ENCODE measurements around the gene XPR1.

Gene XPR1

DNA sequence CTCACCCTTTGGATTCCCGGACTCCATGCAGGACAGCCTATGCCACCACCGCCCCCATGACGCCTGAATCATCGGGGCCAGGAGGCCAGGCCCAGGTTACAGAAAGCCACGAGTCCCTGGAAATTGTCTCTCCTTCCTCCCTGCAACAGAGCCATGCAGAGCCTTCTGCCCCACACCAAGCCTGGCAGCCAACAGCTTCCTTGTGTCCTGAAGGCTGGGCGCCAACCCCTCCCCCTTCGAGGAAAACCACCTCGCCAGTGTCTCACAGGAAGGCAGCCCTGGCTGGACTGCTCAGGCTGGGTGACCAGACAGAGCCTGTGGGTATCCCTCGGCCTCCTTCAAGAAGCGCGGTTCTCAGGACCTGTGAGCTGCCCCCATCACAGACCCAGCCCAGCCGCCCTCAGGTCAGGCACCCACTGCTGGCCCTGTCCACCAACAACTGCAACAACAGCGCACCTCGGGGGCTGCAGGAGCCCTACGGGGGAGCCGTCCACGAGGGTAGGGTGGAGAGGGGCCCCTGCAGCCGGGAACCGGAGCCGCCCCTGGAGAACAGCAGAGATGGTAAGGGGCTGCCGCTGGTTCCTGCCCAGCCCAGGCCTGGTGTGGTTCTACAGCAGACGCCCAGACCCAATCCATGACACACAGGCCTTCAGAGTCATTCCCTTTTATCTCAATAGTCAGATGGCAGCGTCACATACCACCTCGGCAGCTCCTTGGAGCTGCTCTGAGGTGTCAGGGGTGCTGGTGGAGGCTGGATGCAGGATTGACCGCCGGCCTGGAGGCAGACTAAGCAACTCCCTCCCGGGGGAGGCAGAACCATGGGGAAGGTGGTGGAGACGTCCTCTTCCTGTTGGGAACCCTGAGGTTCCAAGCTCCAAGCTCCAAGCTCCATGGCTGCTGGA lies 304.5 kb downstream of the XPR1 start:
- no peak for FAIRE-seq

DNA sequence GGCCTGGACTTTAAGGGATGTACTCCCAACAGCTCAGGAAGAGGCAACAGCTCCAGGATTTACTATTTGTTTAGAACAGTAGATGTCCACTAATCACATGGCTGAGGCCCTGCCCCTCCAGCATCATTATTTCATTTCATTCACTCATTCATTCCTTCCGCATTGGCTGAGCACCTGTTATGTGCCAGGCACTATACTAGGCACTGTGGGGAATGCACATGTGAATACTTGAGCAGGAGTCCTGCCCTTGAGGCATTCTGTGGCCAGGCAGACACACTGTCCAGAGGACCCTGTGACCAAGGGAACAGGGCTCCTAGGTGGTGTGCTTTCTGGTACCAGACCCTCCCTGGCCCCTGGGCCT lies 305.2 kb downstream of the XPR1 start:
- no peak for FAIRE-seq

DNA sequence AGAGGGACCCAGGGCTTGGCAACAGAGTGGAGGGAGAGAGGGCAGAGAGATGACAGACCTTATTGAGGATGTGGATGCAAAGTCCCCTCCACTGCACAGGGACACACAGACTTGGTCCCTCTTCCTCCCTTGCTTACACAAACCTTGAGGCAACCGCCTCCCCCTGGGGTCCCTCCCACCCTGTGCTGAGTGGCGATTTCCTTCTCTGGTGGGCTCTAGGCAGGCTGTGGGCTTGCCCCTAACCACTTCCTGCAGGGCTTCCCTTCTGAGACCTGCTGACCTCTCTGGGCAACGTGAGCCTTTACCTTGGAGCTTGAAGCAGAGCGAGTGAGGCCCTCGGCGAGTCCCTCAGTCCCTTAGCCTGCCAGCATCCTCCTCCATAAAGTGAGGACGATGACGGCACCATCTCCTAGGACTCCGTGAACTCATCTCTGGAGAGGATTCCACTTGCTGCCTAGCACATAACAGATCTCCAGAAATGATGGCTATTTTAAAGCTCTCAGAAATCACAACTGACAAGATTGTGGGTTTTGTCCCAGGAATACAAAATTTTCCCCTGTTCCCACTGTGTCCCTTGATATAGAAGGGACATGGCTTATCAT lies 305.9 kb downstream of the XPR1 start:
- no peak for FAIRE-seq

DNA sequence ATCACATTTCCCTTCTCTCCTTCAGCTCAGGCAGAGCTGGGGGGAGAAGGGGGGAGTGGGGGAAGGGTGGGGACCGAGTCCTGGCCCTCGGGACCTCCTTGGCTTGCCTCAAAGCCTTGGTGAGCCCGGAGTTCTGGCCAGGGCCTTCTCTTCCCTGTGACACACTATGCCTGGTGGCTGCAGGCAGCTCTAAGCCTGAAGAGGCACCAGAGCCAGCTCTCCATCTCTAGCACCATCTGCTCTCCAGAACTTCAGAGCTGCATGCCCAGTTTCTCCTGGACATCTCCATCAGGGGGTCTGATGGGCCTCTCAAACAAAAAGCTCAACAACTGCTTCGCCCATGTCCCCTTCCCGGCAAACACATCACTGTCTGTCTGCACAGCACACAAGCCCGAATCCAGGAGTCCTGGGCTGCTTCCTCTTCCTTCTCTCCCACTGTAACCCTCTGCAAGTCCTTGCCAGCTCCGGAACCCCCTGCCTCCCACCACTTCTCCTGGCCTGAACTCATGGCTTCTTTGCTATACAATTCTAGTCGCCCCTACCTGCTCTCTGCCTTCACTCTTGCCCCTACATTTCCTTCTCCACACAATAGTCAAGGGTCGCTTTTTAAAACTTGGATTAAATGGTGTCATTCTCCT lies 307.4 kb downstream of the XPR1 start:
- no peak for FAIRE-seq

DNA sequence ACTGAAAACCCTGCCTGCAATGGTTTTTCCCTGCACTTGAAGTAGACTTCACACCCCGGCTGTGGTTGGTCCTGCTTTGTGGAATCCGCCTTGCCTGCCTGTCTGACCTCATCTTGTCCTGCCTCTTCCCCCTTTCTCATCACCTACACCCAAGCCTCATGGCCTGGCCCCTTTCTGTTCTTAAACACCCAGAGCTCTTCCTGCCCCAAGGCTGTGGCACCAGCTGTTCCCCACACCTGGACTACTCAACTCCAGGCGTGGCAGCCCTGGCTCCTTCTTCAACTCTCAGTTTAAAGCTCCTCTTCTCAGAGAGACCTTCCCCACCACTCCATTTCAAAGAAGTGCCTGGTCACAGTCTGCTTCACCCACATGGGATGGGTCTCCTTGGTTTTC lies 307.9 kb downstream of the XPR1 start:
- no peak for FAIRE-seq
